ENCODE results near the gene MAP6D1. TPM values are rescaled to one million over a fixed set of nuclear protein-coding genes. Genes with fewer than 3 reads are reported as not detected.

The MAP6D1 gene
- polyA plus RNA-seq, 1 donor from 2014 or later: 3.1 TPM

DNA sequence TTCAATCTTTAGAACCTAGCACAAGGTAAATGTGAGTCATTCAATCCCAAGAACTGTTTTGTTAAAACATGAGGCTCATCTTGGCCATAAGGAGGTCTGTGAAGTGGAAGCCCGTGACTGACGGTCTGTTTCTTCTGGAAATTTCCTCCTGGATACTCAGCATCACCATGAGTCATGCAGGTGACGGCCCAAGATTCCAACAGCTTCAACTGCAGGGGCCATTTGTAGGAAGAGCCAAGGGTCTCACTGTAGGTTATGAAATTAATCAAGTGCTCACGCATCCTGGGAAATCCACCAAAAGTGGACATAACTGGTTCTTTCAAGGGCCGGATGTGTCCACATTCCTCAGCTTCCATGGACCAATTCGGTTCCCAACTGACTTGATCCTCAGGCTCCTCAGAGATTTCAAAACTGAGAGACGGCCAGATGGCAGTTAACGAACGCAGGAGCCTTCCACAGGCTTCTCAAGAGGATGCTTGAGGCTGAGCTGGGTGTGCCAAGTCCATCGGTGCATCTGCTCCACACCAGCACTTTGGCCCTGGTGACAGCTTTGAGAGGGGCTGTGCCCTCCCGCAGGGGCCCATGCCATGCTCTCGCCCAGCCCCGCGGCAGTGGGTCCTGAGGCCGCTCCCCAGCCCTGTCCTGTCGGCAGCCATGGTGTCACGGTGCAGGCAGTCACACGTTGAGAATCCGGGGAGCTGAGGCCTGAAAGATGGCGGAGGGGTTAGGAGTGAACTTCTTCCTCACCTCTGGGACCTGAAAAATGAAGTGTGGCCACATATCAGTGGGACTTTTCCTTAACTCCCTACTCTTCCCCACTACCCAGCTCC, 8.5 kb downstream of the MAP6D1 start:
- Histone ChIP-seq H3F3A (ENCODE audit: insufficient read depth, low read length, poor library complexity, severe bottlenecking) (no peaks in the 10 kb centered on the region), H3K4me3 (ENCODE audit: low read length) (no peak overlapping the region), H3K9me3 (ENCODE audit: low read length) (no peaks in the 10 kb centered on the region), H3K36me3 (ENCODE audit: insufficient read depth, low read length) (no peaks in the 10 kb centered on the region), H3K4me2 (ENCODE audit: low read length) (no peak overlapping the region), H3K79me2 (replicated peaks; ENCODE audit: insufficient read depth, low read length) (no peaks in the 10 kb centered on the region), H4K20me1 (ENCODE audit: insufficient read depth) (no peaks in the 10 kb centered on the region), H3K9me2 (ENCODE audit: insufficient read depth, low read length) (no peaks in the 10 kb centered on the region), H3K27ac (ENCODE audit: low read length) (no peak overlapping the region), H3K9ac (ENCODE audit: low read length) (no peak overlapping the region), H2AFZ (ENCODE audit: low read depth, low read length) (no peak overlapping the region), H3K27me3 (ENCODE audit: insufficient read depth, low read depth, low read length) (no peaks in the 10 kb centered on the region)
- TF ChIP-seq, protein P1, sequence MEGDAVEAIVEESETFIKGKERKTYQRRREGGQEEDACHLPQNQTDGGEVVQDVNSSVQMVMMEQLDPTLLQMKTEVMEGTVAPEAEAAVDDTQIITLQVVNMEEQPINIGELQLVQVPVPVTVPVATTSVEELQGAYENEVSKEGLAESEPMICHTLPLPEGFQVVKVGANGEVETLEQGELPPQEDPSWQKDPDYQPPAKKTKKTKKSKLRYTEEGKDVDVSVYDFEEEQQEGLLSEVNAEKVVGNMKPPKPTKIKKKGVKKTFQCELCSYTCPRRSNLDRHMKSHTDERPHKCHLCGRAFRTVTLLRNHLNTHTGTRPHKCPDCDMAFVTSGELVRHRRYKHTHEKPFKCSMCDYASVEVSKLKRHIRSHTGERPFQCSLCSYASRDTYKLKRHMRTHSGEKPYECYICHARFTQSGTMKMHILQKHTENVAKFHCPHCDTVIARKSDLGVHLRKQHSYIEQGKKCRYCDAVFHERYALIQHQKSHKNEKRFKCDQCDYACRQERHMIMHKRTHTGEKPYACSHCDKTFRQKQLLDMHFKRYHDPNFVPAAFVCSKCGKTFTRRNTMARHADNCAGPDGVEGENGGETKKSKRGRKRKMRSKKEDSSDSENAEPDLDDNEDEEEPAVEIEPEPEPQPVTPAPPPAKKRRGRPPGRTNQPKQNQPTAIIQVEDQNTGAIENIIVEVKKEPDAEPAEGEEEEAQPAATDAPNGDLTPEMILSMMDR (IDR thresholded peaks at IDR 0.05; ENCODE audit: poor library complexity, severe bottlenecking): no peak
- TF ChIP-seq, protein P2, sequence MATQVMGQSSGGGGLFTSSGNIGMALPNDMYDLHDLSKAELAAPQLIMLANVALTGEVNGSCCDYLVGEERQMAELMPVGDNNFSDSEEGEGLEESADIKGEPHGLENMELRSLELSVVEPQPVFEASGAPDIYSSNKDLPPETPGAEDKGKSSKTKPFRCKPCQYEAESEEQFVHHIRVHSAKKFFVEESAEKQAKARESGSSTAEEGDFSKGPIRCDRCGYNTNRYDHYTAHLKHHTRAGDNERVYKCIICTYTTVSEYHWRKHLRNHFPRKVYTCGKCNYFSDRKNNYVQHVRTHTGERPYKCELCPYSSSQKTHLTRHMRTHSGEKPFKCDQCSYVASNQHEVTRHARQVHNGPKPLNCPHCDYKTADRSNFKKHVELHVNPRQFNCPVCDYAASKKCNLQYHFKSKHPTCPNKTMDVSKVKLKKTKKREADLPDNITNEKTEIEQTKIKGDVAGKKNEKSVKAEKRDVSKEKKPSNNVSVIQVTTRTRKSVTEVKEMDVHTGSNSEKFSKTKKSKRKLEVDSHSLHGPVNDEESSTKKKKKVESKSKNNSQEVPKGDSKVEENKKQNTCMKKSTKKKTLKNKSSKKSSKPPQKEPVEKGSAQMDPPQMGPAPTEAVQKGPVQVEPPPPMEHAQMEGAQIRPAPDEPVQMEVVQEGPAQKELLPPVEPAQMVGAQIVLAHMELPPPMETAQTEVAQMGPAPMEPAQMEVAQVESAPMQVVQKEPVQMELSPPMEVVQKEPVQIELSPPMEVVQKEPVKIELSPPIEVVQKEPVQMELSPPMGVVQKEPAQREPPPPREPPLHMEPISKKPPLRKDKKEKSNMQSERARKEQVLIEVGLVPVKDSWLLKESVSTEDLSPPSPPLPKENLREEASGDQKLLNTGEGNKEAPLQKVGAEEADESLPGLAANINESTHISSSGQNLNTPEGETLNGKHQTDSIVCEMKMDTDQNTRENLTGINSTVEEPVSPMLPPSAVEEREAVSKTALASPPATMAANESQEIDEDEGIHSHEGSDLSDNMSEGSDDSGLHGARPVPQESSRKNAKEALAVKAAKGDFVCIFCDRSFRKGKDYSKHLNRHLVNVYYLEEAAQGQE (IDR thresholded peaks at IDR 0.05; ENCODE audit: borderline replicate concordance): no peak
- no peak for TF ChIP-seq RAD21 (conservative IDR thresholded peaks at IDR 0.05)

DNA sequence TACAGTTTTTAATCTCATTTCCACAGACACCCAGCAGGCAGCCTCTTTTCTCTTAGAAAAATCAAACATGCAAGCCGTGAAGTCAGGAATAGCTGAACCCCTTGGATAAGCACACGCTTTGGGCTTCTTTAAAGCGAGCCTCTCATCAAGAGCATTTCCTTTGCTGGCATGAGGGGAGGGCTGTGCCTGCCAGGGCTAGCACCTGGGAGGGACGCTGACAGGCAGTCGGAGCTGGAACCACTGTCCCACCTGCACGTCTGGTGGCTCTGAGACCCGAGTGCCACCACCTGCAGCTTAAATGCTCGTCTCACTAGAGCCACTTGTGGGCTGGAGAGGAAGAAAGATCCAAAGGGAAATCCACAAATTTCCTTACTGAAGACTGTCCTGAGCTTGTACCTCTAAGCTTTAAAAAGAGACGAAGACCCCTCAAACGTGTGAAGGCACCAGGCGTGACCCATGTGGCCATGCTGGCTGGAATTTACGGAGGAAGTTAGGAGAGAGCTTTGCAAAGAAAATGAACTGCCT, 9.4 kb downstream of the MAP6D1 start:
- Histone ChIP-seq H3K9me3 (ENCODE audit: low read length) (no peaks in the 10 kb centered on the region), H3K36me3 (ENCODE audit: insufficient read depth, low read length) (peaks cover 4% of the 10 kb centered on the region), H2AFZ (ENCODE audit: low read depth, low read length) (no peak overlapping the region), H3K4me2 (ENCODE audit: low read length) (no peak overlapping the region), H4K20me1 (ENCODE audit: insufficient read depth) (no peaks in the 10 kb centered on the region), H3K27ac (ENCODE audit: low read length) (no peak overlapping the region), H3K9ac (ENCODE audit: low read length) (no peak overlapping the region), H3F3A (ENCODE audit: insufficient read depth, low read length, poor library complexity, severe bottlenecking) (no peaks in the 10 kb centered on the region), H3K27me3 (ENCODE audit: insufficient read depth, low read depth, low read length) (no peaks in the 10 kb centered on the region), H3K79me2 (replicated peaks; ENCODE audit: insufficient read depth, low read length) (no peaks in the 10 kb centered on the region), H3K9me2 (ENCODE audit: insufficient read depth, low read length) (no peaks in the 10 kb centered on the region), H3K4me3 (ENCODE audit: low read length) (no peak overlapping the region)
- no peak for TF ChIP-seq EP300 (conservative IDR thresholded peaks at IDR 0.05; ENCODE audit: poor library complexity, severe bottlenecking)
- TF ChIP-seq MXI1 (conservative IDR thresholded peaks at IDR 0.05; ENCODE audit: poor library complexity, severe bottlenecking): no peak
- no peak for TF ChIP-seq SMC3 (conservative IDR thresholded peaks at IDR 0.05; ENCODE audit: poor library complexity)
- TF ChIP-seq RAD21 (conservative IDR thresholded peaks at IDR 0.05): no peak
- TF ChIP-seq, protein P2 (IDR thresholded peaks at IDR 0.05; ENCODE audit: borderline replicate concordance): no peak
- no peak for TF ChIP-seq POLR2AphosphoS5 (IDR thresholded peaks at IDR 0.05)
- no peak for TF ChIP-seq TAF1 (IDR thresholded peaks at IDR 0.05; ENCODE audit: low read depth)
- TF ChIP-seq, protein P1 (IDR thresholded peaks at IDR 0.05; ENCODE audit: poor library complexity, severe bottlenecking): no peak
- TF ChIP-seq EZH2 (IDR thresholded peaks at IDR 0.05; ENCODE audit: borderline replicate concordance, insufficient read depth, low read length, poor library complexity, severe bottlenecking): no peak

All from neural cell (in vitro differentiated cells).